AG10803 (cell line): ENCODE results near the gene KRT81.

Experiments
- DNase-seq: peaks from one replicate; pipeline ENCODE4 v3.0.0; 2010; ENCODE audit warnings: low read depth
- H3K4me3 ChIP-seq: 2 replicates; pipeline ENCODE4 v1.5.1; 2011; ENCODE audit warnings: mild to moderate bottlenecking, low read length, control low read depth
- TF ChIP-seq, protein P1 (sequence below): conservative IDR thresholded peaks from 2 replicates; pipeline ENCODE4 v1.5.1; 2011; ENCODE audit warnings: mild to moderate bottlenecking, low read length, control low read depth, inconsistent platforms

Gene KRT81

DNA sequence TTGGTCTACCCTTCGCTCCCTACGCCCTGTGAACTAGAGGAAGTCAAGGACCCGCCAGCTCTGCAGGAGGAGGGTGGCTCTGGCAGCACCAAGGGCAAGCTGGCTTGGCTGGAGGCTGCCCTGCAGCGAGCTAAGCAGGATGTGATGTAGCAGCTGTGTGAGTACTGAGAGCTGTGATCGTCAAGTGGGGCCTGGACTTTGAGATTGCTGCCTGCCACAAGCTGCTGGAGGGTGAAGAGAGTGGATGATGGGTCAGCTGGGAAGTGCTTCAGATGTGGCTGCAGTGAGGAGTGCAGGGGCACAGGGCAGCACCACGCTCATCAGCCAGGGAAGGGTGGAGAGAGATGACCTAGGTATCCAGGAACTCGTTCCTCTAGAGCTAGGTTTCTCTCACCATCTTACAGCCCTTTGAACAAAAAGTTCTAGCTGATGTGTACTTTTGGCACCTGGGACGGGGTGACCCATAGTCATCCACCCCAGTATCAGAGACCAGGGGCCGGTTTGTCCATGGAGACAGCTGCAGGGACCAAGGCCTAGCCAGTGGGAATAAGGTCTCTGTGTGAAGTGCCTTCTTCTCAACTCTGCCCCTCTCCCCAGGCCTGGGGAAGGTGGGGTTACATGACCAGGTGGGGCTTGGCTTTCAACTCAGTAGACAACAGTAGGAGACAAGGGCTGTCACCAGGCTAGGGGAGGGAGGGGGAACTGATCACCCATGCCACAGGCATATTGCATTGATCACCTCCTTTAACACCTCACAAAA lies 13.7 kb downstream of the KRT81 start:
- TF ChIP-seq, protein P1, sequence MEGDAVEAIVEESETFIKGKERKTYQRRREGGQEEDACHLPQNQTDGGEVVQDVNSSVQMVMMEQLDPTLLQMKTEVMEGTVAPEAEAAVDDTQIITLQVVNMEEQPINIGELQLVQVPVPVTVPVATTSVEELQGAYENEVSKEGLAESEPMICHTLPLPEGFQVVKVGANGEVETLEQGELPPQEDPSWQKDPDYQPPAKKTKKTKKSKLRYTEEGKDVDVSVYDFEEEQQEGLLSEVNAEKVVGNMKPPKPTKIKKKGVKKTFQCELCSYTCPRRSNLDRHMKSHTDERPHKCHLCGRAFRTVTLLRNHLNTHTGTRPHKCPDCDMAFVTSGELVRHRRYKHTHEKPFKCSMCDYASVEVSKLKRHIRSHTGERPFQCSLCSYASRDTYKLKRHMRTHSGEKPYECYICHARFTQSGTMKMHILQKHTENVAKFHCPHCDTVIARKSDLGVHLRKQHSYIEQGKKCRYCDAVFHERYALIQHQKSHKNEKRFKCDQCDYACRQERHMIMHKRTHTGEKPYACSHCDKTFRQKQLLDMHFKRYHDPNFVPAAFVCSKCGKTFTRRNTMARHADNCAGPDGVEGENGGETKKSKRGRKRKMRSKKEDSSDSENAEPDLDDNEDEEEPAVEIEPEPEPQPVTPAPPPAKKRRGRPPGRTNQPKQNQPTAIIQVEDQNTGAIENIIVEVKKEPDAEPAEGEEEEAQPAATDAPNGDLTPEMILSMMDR = no peak

DNA sequence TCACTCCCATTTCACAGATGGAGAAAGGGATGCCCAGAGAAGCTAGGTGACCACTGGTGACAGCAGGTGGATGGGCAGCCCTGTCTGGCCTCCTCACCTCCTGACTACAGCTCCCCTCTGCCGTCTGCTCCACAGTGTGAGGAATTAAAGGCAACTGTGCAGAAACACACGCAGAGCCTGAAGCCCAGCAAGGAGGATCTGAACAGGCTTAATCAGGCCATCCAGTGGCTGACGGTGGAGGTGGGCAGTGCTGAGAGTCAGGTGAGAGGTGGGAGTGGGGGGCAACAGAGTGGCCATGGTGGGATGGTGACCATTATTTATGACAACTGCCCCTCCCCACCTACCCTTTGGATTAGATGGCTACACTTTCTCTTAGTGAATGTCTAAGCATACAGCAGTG lies 15.6 kb downstream of the KRT81 start:
- DNase-seq = no peak
- TF ChIP-seq, protein P1 = no peak
- H3K4me3 ChIP-seq = no peak overlapping the region

More for the DNA sequence above, 13.7 kb downstream of the KRT81 start:
- DNase-seq = no peak
- H3K4me3 ChIP-seq = no peak overlapping the region

DNA sequence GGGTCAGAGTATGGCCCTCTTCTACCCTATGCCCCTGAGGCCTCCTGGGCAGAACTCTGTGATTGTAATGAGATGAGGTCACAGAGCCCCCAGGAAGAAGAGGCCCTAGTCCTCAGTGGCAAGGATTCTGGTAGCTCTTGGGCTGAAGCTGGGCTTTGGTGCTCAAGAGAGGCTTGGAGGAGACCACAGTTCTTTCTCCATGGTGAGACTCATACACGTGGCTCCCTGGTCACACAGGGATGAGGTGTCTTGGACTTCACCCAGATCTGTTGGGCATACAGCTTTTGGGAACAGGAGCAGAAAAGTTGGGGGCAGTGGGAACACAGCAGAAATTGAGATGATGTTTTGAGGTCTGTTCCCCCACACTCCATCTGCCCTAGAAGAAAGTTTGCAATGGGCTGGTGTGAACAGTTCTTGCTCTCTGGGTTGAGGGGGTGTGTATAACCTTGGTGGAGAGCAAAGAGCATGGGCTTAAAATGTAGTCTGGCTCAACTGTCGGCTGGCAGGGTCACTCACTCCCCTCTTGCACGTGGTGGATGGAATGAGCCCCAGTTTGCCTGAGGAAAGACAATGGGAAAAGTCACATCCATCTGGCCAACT lies 16.7 kb downstream of the KRT81 start, which contains the start of gene KRT86:
Gene KRT86, plus strand, starts transcription at position 125 of the 600 bp plus-strand sequence. CDS start 27,272 bp downstream, outside the sequence.
- DNase-seq = no peak
- TF ChIP-seq, protein P1 = no peak
- no peak within 1 kb of the TSS for H3K4me3 ChIP-seq

DNA sequence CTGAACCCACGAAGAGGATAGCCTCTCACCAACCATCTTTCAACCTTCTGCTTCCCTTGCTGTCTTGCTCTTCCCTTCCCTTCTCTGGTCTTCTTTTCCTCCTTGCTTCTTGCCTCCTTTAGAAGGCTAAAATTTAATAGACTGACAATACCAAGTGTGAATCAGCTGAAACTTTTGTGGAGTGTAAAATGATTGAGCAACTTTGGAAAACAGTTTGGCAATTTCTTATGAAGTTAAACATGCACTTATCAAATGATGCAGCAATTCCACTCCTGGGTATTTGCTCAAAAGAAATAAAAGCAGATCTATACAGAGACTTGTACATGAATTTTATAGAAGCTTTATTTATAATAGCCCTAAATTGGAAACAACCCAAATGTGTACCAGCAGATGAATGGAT lies 20.2 kb downstream of the KRT81 start:
- TF ChIP-seq, protein P1 = no peak
- no peak overlapping the region for H3K4me3 ChIP-seq
- peak; percentile 43 for DNase-seq

DNA sequence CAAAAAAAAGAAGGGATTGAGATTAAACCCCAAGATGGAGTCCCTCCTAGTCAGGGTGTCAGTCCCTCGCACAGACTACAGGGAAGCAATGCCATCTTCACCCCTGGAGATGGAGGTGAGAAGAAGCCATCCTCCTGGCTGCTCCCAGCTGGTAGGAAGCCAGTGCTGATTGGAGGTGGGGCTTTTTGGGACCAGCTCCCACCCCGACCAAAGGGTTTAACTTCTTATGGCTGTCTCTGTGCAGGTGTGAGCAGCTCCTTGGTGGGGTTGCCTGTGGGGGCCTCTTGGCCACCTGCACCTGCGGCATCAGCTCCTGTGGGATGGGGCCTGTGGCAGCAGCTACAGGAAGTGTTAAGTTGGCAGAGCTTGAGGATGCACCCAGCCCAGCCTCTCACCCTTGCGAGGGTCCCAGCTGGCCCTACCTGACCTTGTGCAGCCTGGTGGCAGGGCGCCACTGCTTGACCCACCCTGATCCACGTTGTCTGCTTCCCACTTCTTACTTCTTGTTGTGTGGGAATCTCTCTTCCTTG lies 20.7 kb downstream of the KRT81 start:
- TF ChIP-seq, protein P1 = no peak
- no peak overlapping the region for H3K4me3 ChIP-seq
- DNase-seq = no peak

DNA sequence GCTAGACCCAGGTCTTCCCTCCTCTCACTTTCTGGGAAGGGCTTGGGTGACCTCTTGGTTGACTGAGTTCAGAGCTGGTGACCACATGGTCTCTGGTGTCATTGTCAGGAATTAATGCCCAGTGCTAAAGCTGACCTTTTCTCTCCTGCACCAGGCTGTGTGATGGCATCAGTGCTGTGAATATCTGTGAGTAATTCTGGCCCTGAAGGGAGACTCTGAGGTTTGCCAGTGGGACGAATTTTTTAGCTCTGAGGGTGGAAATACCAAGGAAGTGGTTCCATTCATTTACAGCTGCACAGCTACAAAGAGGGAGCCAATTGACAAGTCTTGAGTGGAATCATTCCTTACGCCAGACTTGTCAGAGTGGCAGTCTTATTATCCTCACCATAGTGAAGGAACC lies 23.1 kb downstream of the KRT81 start:
- TF ChIP-seq, protein P1 = no peak
- no peak overlapping the region for H3K4me3 ChIP-seq
- peak; percentile 57 for DNase-seq
